IPS-11a (cell line): ENCODE data around the gene NCAPG.

ENCODE experiments used
- H3K4me3 ChIP-seq: one replicate; pipeline ENCODE4 v1.5.1; 2013; ENCODE audit warnings: low read depth, low read length, control low read depth

NCAPG gene

DNA sequence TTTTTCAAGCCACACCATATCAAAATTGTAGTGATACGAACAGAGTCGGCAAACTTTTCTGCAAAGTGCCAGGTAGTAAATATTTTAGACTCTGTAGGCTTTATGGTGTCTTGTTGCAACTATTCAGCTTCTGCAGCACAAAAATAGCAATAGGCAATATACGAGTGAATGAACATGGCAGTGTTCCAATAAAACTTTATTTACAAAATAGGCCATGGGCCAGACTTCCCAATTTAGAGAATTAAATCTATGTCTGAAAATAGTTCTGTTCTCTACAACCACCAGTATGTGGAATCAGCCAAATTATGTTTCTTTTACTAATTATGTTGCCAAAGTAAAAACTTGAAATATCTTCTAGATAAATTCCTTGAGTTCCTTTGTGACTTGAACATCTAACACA, 56.5 kb downstream of the NCAPG start:
- no peak overlapping the region for H3K4me3 ChIP-seq

DNA sequence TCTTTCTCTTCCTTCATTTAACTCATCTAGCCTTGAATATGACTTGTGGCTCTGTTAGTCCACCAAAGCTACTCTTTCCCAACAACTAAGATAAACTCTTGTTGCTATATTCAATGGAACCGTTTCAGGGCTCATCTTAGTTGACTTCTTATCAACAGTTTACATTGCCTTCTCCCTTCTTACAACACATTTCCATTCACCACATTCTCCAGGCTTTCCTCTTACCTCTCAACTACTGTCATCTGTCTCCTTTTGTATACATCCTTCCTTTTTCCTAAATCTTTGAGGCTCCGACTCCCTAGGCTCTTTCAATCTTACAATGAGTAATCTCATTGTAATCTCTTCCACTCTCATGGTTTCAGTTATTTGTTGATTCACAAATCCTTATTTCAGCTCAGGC, 58.5 kb downstream of the NCAPG start:
- H3K4me3 ChIP-seq: no peak overlapping the region

GRCh38 chr4:17875402-17876070, 64.8 kb downstream of the NCAPG start:
- no peak overlapping the region for H3K4me3 ChIP-seq

- H3K4me3 ChIP-seq: no peak overlapping the region
These were observed 66.2 kb downstream of the NCAPG start for GRCh38 chr4:17876943-17877342.

DNA sequence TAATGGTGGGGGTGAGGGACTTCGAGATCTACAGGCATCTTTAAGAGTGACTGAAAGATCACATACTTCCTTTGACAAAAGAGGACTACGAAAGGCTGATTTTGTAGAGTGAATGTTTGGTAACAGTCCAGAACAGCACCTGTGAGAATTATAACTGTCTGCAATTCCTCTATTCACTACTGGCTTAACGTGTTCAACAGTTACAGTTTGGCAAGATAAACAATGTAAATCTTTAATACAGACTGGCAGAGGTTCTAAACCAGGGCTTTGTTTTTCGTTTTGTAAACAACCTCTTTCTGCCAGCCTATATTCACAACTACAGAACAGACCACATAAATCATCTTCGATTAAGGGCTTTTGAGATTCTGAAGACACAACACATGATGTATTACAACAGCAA, 66.9 kb downstream of the NCAPG start:
- H3K4me3 ChIP-seq: no peak overlapping the region

- H3K4me3 ChIP-seq: no peak overlapping the region
These were observed 73.3 kb downstream of the NCAPG start for GRCh38 chr4:17884063-17884462.

DNA sequence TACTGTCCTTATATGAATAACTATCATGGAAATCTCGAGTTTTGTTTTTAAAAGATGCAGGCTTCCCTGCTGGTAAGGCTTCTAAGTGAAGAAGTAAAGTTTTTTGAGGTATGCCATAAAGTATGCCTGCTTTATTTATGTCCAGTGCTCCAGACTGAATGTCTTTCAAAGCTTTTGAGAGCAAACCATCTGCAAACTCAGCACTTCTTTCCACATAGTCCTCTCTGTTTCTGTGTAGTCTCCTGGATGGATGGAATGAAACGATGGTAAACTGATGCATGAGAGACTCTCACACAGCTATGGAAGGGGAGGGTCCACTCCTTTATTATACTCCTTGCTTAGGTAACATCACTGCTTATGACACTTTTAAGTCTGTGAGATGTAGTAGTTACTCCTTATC, 73.7 kb downstream of the NCAPG start:
- no peak overlapping the region for H3K4me3 ChIP-seq

- no peak overlapping the region for H3K4me3 ChIP-seq
These were observed 78.9 kb downstream of the NCAPG start for GRCh38 chr4:17889692-17890091.

DNA sequence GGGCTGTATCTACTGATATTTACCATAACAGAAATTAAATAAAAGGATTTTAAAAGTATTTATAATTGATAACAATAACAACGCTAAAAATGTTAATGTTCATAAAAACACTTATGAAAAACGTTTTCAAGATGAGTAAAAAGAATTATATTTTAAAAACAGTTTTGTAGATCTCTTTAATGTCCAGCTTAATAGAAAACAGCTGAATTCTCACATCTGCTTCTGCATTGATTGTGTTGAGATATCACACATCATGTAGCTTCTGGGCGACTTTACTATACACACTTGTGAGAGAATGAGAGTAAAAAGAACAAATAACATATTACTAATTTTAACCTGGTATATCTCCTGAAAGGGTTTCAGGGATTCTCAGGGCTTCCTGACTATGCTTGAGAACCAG, 83.6 kb downstream of the NCAPG start:
- H3K4me3 ChIP-seq: no peak overlapping the region
